ENCODE data around the gene APEH. TPM values are rescaled to one million over a fixed set of nuclear protein-coding genes. Genes with fewer than 3 reads are reported as not detected.

The APEH gene
- 10 to 100 TPM; 51.8 to 52.5 TPM for total RNA-seq
- long read RNA-seq, donor 1, transcript APEH-201 (22 exons, 3,220 nt) = major isoform, 13 of 28 reads
- long read RNA-seq, donor 1, partial matches to known transcripts = 3 of 28 reads
- long read RNA-seq, donor 1, other reads (novel, unspliced or antisense) = 12 of 28 reads
- long read RNA-seq, donor 2, transcript APEH-201 (22 exons, 3,220 nt) = major isoform, 65 of 143 reads
- long read RNA-seq, donor 2, partial matches to known transcripts = 32 of 143 reads
- long read RNA-seq, donor 2, other reads (novel, unspliced or antisense) = 46 of 143 reads

GRCh38 chr3:49673715-49674496 is at the start of gene APEH:
TSS of gene APEH (plus strand) at chr3:49674351. CDS start at chr3:49674402, 51 bp downstream.
- DNase-seq (ENCODE audit: low spot score) = peak; percentile 99
- intact Hi-C loops (cut with DNase I) = loop anchor here in 1 of 2 donors (5.0 kb wide), 1 partner anchor 137 kb away; no protein-coding TSS in a partner anchor

GRCh38 chr3:49625071-49625470 is 49.1 kb upstream of the APEH start:
- DNase-seq (ENCODE audit: low spot score) = no peak
- intact Hi-C loops (cut with DNase I) = no loop called here

- intact Hi-C loops (cut with DNase I) = no loop called here
- no peak for DNase-seq (ENCODE audit: low spot score)
Measured at GRCh38 chr3:49626101-49626581, 48.0 kb upstream of the APEH start.

- no peak for DNase-seq (ENCODE audit: low spot score)
- intact Hi-C loops (cut with DNase I) = no loop called here
Measured at GRCh38 chr3:49626796-49627195, 47.4 kb upstream of the APEH start.

- intact Hi-C loops (cut with DNase I) = no loop called here
- no peak for DNase-seq (ENCODE audit: low spot score)
Measured at GRCh38 chr3:49627634-49628033, 46.5 kb upstream of the APEH start.

- intact Hi-C loops (cut with DNase I) = no loop called here
- DNase-seq (ENCODE audit: low spot score) = no peak
Measured at GRCh38 chr3:49628249-49628648, 45.9 kb upstream of the APEH start.

GRCh38 chr3:49629451-49629850 is 44.7 kb upstream of the APEH start:
- no peak for DNase-seq (ENCODE audit: low spot score)
- intact Hi-C loops (cut with DNase I) = no loop called here

- intact Hi-C loops (cut with DNase I) = no loop called here
- no peak for DNase-seq (ENCODE audit: low spot score)
Measured at GRCh38 chr3:49629866-49630265, 44.3 kb upstream of the APEH start.

GRCh38 chr3:49630784-49631183 is 43.4 kb upstream of the APEH start:
- intact Hi-C loops (cut with DNase I) = no loop called here
- no peak for DNase-seq (ENCODE audit: low spot score)

GRCh38 chr3:49634736-49635135 is 39.4 kb upstream of the APEH start:
- intact Hi-C loops (cut with DNase I) = no loop called here
- DNase-seq (ENCODE audit: low spot score) = no peak

- DNase-seq (ENCODE audit: low spot score) = no peak
- intact Hi-C loops (cut with DNase I) = no loop called here
Measured at GRCh38 chr3:49636883-49637609, 37.1 kb upstream of the APEH start.

- DNase-seq (ENCODE audit: low spot score) = no peak
- intact Hi-C loops (cut with DNase I) = no loop called here
Measured at GRCh38 chr3:49638445-49638844, 35.7 kb upstream of the APEH start.

GRCh38 chr3:49639551-49639950 is 34.6 kb upstream of the APEH start:
- intact Hi-C loops (cut with DNase I) = no loop called here
- no peak for DNase-seq (ENCODE audit: low spot score)

- no peak for DNase-seq (ENCODE audit: low spot score)
- intact Hi-C loops (cut with DNase I) = loop anchor here in 1 of 2 donors (10.0 kb wide), 1 partner anchor 66 kb away; no protein-coding TSS in a partner anchor
Measured at GRCh38 chr3:49641292-49641691, 32.9 kb upstream of the APEH start.

GRCh38 chr3:49641921-49642707 is 32.0 kb upstream of the APEH start:
- no peak for DNase-seq (ENCODE audit: low spot score)
- intact Hi-C loops (cut with DNase I) = loop anchor here in 1 of 2 donors (10.0 kb wide), 1 partner anchor 67 kb away; no protein-coding TSS in a partner anchor

GRCh38 chr3:49642708-49643145 is 31.4 kb upstream of the APEH start:
- intact Hi-C loops (cut with DNase I) = loop anchor here in 1 of 2 donors (10.0 kb wide), 1 partner anchor 68 kb away; no protein-coding TSS in a partner anchor
- DNase-seq (ENCODE audit: low spot score) = no peak

- DNase-seq (ENCODE audit: low spot score) = no peak
- intact Hi-C loops (cut with DNase I) = loop anchor here in 1 of 2 donors (10.0 kb wide), 1 partner anchor 70 kb away; no protein-coding TSS in a partner anchor
Measured at GRCh38 chr3:49644684-49645083, 29.5 kb upstream of the APEH start.

GRCh38 chr3:49646236-49646635 is 27.9 kb upstream of the APEH start:
- no peak for DNase-seq (ENCODE audit: low spot score)

GRCh38 chr3:49647741-49648140 is 26.4 kb upstream of the APEH start:
- DNase-seq (ENCODE audit: low spot score) = no peak
- intact Hi-C loops (cut with DNase I) = loop anchor here in 1 of 2 donors (10.0 kb wide), 1 partner anchor 73 kb away; no protein-coding TSS in a partner anchor

More at GRCh38 chr3:49646236-49646635, 27.9 kb upstream of the APEH start:
- intact Hi-C loops (cut with DNase I) = loop anchor here in 1 of 2 donors (10.0 kb wide), 1 partner anchor 71 kb away; no protein-coding TSS in a partner anchor
